GM10248 (cell line): ENCODE measurements around the gene CEP290.

ENCODE experiments used
- CTCF ChIA-PET: fragments of 300-600 bp; sonication (Branson Sonifier 250); formaldehyde crosslinking; extraction: SDS; loops from one replicate; lab custom pipeline; 2021; ENCODE audit warnings: antibody characterized with exemption; lab: Yijun Ruan, JAX
- POLR2A ChIA-PET: fragments of 350-650 bp; sonication (Branson Sonifier 250); formaldehyde crosslinking; extraction: SDS; loops from one replicate; lab custom pipeline; 2020; ENCODE audit warnings: antibody characterized with exemption; lab: Yijun Ruan, JAX
- DNase-seq: peaks from one replicate; pipeline ENCODE4 v3.0.0; 2012; ENCODE audit errors: extremely low spot score
- TF ChIP-seq, protein P1 (sequence below): IDR thresholded peaks from 2 replicates; pipeline ENCODE4 v1.5.1; 2012; ENCODE audit warnings: mild to moderate bottlenecking, low read depth; ENCODE audit errors: extremely low read depth, missing control alignments, control extremely low read depth

The CEP290 gene

DNA sequence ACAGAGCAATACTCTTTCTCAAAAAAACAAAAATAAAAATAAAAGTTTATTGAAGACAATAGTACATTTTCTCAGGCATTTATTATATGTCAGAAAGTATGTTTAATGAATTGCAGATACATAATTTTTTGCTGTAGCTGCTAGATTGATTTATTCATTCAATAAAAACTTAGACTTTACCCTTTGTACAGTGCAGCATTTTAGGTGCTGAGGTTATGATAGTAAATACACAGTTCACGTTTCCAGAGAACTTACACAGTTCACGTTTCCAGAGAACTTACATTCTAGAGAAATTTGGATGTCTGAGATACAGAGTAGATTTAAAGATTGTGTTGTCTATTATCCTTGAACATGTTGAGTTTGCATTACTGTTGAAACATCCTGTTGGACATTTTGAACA, 25.5 kb upstream of the CEP290 start:
- CTCF ChIA-PET, result interaction anchor here (0.7 kb wide), 1 partner anchor 8 kb away, joined by 3 read pairs; no protein-coding TSS in a partner anchor
- TF ChIP-seq, protein P1, sequence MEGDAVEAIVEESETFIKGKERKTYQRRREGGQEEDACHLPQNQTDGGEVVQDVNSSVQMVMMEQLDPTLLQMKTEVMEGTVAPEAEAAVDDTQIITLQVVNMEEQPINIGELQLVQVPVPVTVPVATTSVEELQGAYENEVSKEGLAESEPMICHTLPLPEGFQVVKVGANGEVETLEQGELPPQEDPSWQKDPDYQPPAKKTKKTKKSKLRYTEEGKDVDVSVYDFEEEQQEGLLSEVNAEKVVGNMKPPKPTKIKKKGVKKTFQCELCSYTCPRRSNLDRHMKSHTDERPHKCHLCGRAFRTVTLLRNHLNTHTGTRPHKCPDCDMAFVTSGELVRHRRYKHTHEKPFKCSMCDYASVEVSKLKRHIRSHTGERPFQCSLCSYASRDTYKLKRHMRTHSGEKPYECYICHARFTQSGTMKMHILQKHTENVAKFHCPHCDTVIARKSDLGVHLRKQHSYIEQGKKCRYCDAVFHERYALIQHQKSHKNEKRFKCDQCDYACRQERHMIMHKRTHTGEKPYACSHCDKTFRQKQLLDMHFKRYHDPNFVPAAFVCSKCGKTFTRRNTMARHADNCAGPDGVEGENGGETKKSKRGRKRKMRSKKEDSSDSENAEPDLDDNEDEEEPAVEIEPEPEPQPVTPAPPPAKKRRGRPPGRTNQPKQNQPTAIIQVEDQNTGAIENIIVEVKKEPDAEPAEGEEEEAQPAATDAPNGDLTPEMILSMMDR, result no peak
- no peak for DNase-seq
- POLR2A ChIA-PET, result no interaction called here

DNA sequence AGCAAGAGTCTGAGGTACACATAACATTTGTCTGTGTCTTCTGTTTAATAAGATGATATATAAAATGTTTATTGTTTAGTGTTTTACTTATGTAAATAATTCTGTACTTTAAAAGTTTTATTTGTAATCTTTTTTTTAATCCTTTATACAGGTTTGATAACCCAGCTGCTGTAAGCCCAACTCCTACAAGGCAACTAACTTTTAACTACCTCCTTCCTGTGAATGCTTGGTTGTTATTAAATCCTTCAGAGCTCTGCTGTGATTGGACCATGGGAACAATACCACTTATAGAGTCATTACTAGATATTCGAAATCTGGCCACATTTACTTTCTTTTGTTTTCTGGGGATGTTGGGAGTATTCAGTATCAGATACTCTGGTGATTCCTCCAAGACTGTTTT, 24.3 kb upstream of the CEP290 start:
- TF ChIP-seq, protein P1, result no peak
- ChIA-PET POLR2A (no interaction called here), CTCF (interaction anchor here (1.1 to 1.5 kb wide), 2 partner anchors 11 to 150 kb away, joined by 3 to 4 read pairs; no protein-coding TSS in a partner anchor)
- no peak for DNase-seq

DNA sequence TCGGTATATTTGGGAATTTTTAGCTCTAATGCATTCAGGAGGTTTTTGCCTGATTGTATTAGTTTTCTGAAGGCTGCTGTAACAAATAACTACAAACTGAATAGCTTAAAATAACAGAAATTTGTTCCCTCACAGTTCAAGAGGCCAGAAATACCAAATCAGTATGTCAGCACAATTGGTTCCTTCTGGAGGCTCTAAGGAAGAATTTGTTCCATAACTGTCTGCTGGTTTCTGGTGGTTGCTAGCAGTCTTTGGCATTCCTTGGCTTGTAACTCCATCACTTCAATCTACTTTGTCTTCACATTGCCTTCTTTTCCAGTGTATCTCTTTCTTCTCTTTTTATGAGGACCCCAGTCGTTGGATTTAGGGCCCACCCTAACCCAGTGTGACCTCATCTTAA, 21.5 kb upstream of the CEP290 start:
- TF ChIP-seq, protein P1, result no peak
- ChIA-PET CTCF (no interaction called here), POLR2A (no interaction called here)
- no peak for DNase-seq

DNA sequence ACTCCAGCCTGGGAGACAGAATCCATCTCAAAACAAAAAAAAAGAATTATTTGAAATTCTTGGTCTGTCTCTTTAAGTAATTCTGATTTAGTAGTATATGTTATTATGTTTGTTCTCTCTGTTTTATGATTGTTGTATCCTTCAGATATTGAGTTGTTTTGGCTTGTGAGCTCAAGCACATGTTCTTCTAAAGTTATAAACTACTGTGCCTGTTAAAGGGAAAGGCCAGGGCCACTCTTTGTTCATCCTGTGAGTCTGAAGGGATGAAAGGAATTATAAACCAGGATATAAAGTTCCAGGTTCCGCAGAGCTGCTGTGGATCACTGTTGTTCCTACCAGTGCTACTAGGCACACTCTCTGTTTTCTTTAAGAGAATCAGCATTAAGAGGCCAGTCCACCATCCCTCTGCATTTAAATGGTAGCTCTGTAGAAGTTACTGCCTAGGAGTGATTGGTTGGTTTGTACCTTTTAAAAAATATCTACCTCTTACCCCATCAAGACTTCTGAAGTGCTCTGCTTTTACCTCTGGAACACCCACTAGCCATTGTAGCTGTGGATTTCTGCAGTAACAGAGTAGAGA, 14.3 kb upstream of the CEP290 start:
- DNase-seq, result no peak
- CTCF ChIA-PET, result interaction anchor here (1.2 to 1.5 kb wide), 4 partner anchors 12 to 237 kb away, joined by 3 read pairs; no protein-coding TSS in a partner anchor
- TF ChIP-seq, protein P1, result no peak
- POLR2A ChIA-PET, result no interaction called here

DNA sequence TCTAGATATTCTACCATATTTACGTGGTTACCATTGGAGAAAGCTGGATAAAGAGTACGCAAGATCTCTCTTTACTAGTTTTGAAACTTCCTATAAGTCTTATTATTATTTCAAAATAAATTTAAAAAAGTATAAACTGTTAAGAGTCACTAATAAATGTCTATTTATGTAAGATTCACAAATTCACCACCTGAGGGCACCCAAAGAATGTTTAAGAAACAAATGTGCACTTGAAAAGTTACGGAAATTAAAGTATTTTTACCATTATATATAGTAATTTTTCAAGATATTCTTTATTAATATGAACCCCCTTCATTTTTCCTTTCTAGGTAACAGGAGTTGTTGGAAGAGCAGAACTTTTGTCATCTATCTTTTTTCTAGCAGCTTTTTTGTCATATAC, 12.1 kb upstream of the CEP290 start:
- POLR2A ChIA-PET, result no interaction called here
- CTCF ChIA-PET, result interaction anchor here (1.0 to 1.5 kb wide), 4 partner anchors 8 to 840 kb away, joined by 4 to 12 read pairs (median 6); partner anchors contain the start of genes CEP290 and TMTC3
- no peak for DNase-seq
- TF ChIP-seq, protein P1, result peak; percentile 25

DNA sequence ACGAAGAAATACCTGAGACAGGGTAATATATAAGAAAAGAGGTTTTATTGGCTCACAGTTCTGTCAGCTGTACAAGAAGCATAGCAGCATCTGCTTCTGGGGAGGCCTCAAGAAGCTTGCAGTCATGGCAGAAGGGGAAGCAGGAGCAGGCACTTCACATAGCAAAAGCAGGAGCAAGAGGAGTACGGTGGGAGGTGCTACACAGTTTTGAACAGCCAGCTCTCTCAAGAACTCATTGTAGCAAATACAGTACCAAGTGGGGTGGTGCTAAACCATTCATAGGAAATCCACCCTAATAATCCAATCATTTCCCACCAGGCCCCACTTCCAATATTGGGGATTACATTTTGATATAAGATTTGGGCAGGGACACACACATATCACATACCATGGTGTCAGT, 8.2 kb upstream of the CEP290 start:
- ChIA-PET CTCF (no interaction called here), POLR2A (no interaction called here)
- TF ChIP-seq, protein P1, result no peak
- no peak for DNase-seq
